ENCODE data around the gene CHST8.

CHST8 gene

DNA sequence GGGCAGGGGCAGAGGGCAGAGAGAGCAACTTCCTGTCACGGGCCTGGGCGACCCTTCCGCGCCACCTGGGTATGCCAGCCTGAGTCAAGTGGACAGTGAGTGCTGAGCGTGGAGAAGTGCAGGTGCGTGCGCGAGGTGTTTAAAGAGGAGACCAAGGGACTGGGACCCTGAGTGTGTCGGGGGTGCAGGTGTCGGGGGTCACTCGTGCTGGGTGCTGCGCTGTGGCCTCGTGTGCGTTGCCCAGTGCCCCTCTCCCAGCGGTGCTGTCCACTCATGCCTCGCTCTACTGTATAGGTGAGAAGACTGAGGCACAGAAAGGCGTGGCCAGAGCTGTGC is 156.0 kb downstream of the CHST8 start:
- Histone ChIP-seq H3K36me3 (ENCODE audit: insufficient read depth, low read length) (no peaks in the 10 kb centered on the region), H3K4me3 (ENCODE audit: low read length) (no peak overlapping the region), H3K4me1 (ENCODE audit: insufficient read depth, low read length) (peaks cover 5% of the 10 kb centered on the region), H2AFZ (ENCODE audit: low read depth, low read length) (no peak overlapping the region), H3K27me3 (ENCODE audit: insufficient read depth, low read length) (peaks cover 11% of the 10 kb centered on the region), H3K9me3 (ENCODE audit: low read length) (no peaks in the 10 kb centered on the region)

DNA sequence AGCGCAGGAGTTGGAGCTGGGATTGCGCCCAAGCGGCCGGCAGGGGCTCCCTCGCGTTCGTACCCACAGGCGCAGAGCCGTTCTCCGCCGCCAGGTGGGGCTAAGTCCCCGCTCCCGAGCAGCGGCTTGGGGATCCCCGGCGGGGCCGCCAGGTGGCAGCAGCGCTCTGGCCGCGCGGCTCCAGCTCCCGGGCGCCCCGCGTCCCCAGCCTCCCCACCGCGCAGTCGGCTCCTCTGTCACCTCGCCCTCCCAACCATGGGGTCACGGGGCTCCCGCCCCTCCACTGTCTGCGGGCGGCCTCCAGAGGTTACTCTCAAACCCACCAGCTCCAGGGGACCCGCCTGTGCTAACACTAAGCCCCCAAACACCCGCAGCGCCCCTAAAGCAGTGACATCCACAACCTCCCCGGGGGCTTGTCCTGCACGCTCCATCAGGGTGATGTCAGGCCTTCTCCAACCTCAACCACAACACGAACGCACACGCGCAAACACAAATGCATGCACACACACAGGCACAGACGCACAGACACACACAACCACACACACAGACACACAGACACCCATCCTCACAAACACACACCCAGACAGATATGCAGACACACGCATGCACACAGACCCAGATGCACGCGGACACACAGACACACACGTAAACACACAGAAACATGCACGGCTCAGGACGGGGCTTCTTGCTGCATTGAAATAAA is 156.5 kb downstream of the CHST8 start:
- Histone ChIP-seq H3K4me1 (ENCODE audit: insufficient read depth, low read length) (peaks cover 5% of the 10 kb centered on the region), H2AFZ (ENCODE audit: low read depth, low read length) (no peak overlapping the region), H3K27me3 (ENCODE audit: insufficient read depth, low read length) (peaks cover 11% of the 10 kb centered on the region), H3K9me3 (ENCODE audit: low read length) (no peaks in the 10 kb centered on the region), H3K4me3 (ENCODE audit: low read length) (no peak overlapping the region), H3K36me3 (ENCODE audit: insufficient read depth, low read length) (no peaks in the 10 kb centered on the region)

DNA sequence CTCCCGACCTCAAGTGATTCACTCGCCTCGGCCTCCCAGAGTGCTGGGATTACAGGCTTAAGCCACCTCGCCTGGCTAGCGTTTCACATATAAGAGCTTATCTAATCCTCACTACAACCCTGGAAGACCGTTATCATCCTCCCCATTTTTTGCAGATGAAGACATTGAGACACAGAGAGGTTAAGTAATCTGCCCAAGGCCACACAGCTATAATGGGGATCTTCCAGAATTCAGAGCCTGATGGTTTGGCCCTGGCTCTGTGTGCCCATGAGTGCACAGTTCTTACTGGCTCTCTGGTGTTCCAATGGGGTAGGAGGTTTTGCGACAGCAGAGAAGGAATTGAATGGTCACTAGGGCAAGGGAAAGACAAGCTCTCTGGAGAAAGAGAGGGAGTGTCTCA is 158.1 kb downstream of the CHST8 start:
- Histone ChIP-seq H3K9me3 (ENCODE audit: low read length) (no peaks in the 10 kb centered on the region), H3K4me3 (ENCODE audit: low read length) (no peak overlapping the region), H2AFZ (ENCODE audit: low read depth, low read length) (no peak overlapping the region), H3K27me3 (ENCODE audit: insufficient read depth, low read length) (peaks cover 14% of the 10 kb centered on the region), H3K4me1 (ENCODE audit: insufficient read depth, low read length) (peaks cover 5% of the 10 kb centered on the region), H3K36me3 (ENCODE audit: insufficient read depth, low read length) (no peaks in the 10 kb centered on the region)

DNA sequence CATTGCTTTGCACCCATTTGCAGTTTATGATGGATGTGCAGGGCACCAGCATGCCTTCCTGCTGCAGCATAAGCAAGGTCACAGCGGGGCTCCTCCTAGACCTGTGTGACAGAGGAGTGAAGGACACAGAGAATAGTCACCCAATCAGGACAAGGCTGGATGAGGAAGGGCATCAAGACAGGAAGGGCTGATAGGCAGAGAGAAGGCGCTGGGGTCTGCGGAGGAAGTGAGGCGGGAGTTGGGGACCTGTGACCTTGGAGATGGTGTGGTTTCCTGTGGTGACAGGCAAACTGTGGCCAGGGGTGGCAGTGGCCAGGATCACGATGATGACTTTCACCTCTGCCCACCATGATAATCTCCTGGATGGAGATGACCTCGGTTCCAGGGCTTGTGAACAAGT is 158.5 kb downstream of the CHST8 start:
- Histone ChIP-seq H3K9me3 (ENCODE audit: low read length) (no peaks in the 10 kb centered on the region), H3K27me3 (ENCODE audit: insufficient read depth, low read length) (peaks cover 15% of the 10 kb centered on the region), H3K4me1 (ENCODE audit: insufficient read depth, low read length) (peaks cover 5% of the 10 kb centered on the region), H3K36me3 (ENCODE audit: insufficient read depth, low read length) (no peaks in the 10 kb centered on the region), H3K4me3 (ENCODE audit: low read length) (no peak overlapping the region), H2AFZ (ENCODE audit: low read depth, low read length) (no peak overlapping the region)

DNA sequence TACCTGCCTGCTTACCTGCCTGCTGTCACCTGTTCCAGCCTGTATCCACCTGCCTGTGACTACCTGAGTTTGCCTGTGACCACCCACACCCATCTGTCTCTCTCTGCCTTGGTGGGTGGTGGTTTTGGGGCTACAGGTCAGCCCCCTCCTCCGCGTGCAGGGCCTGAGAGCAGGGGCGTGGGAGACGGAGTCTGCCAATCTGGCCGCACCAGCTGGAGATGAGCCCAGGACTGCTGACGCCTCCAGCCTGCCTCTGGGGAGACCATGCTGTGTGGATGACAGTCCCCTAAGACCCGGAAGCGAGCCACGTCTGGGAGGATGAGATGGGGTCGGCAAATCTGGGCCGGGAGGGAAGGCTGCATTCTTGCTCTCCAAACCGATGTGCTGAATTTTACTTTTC is 159.0 kb downstream of the CHST8 start:
- peaks cover 20% of the 10 kb centered on the region for H3K27me3 ChIP-seq (ENCODE audit: insufficient read depth, low read length)
- no peak overlapping the region for H2AFZ ChIP-seq (ENCODE audit: low read depth, low read length)
- no peak overlapping the region for H3K4me3 ChIP-seq (ENCODE audit: low read length)
- peaks cover 5% of the 10 kb centered on the region for H3K4me1 ChIP-seq (ENCODE audit: insufficient read depth, low read length)
- H3K9me3 ChIP-seq (ENCODE audit: low read length): no peaks in the 10 kb centered on the region
- H3K36me3 ChIP-seq (ENCODE audit: insufficient read depth, low read length): no peaks in the 10 kb centered on the region

DNA sequence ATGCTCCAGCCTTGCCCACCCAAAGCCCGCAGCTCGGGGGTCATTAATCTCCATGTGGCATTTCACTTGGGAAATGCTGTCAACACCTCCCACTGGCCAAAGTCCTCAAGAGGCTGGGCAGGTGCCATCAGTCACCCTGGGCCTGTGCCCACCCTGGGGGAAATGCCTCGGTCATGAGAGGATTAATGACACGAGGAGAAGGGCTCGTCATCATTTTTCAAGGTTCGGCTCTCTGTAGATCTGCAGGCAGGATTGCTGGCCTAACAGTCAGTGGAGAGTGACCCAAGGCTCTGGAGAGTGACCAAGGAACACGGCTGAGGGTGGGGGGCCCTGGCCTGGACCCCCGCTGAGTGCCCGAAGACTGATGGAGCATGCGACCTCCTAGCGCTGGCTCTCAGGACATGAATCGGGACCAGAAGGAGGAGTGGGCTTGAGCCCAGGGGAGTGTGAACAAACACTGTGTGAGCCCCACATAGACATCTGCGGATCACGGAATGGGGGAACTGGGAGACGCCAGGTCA is 159.7 kb downstream of the CHST8 start:
- Histone ChIP-seq H3K4me3 (ENCODE audit: low read length) (no peak overlapping the region), H3K4me1 (ENCODE audit: insufficient read depth, low read length) (peaks cover 5% of the 10 kb centered on the region), H3K27me3 (ENCODE audit: insufficient read depth, low read length) (peaks cover 20% of the 10 kb centered on the region)

DNA sequence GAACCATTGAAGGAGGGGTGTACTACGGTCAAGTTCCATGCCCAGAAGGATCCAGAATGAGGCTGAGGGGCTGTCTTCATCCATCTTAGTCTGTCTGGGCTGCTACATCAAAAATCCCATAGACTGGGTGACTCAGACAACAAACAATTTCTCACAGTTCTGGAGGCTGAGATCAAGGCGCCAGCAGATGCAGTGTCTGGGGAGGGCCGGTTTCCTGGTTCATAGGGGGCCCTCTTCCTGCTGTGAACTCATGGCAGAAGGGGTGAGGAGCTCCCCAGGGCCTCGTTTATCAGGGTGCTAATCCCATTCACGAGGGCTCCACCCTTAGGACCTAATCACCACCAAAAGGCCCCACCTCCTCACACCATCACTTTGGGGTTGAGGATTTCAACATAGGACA is 160.2 kb downstream of the CHST8 start:
- Histone ChIP-seq H3K4me3 (ENCODE audit: low read length) (no peak overlapping the region), H3K4me1 (ENCODE audit: insufficient read depth, low read length) (peaks cover 5% of the 10 kb centered on the region), H2AFZ (ENCODE audit: low read depth, low read length) (no peak overlapping the region), H3K36me3 (ENCODE audit: insufficient read depth, low read length) (no peaks in the 10 kb centered on the region), H3K27me3 (ENCODE audit: insufficient read depth, low read length) (peaks cover 20% of the 10 kb centered on the region), H3K9me3 (ENCODE audit: low read length) (no peaks in the 10 kb centered on the region)

More for the DNA sequence above, 159.7 kb downstream of the CHST8 start:
- Histone ChIP-seq H3K9me3 (ENCODE audit: low read length) (no peaks in the 10 kb centered on the region), H2AFZ (ENCODE audit: low read depth, low read length) (no peak overlapping the region), H3K36me3 (ENCODE audit: insufficient read depth, low read length) (no peaks in the 10 kb centered on the region)

DNA sequence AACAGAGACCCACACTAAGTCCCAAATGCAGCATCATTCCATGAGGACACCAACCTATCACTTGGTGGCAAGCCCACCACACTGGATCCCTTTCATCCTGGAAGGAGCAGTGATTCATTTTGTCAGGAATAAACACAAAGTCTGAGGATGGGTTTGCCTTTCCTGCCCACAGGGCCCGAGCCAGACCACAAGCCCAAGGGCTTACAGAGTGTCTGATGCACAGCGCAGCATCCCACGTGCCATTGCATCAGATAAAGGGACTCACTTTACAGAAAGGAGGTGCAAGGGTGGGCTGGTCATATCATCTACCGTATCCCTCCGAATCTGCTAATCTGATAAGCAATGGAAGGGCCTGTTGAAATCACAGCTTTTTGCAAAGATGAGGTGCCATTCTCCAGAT is 162.7 kb downstream of the CHST8 start:
- H3K36me3 ChIP-seq (ENCODE audit: insufficient read depth, low read length): no peaks in the 10 kb centered on the region
- peaks cover 12% of the 10 kb centered on the region for H3K27me3 ChIP-seq (ENCODE audit: insufficient read depth, low read length)
- no peak overlapping the region for H2AFZ ChIP-seq (ENCODE audit: low read depth, low read length)
- no peak overlapping the region for H3K4me3 ChIP-seq (ENCODE audit: low read length)
- no peaks in the 10 kb centered on the region for H3K4me1 ChIP-seq (ENCODE audit: insufficient read depth, low read length)
- no peaks in the 10 kb centered on the region for H3K9me3 ChIP-seq (ENCODE audit: low read length)

DNA sequence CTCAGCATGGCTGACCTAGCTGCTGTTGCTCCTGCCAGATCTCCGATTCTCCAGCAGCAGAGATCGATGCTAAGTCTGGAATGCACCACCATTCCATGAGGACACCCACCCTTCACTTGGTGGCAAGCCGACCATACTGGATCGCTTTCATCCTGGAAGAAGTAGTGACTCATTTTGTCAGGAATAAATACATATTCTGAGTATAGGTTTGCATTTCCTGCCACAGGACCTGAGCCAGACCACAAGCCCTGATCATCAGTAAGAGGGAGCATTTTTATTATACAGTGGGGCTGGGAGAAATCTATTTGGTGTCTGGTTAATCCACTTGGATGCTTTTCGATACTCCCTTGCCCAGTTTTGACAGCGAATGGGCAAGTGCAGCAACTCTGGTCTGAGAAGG is 164.0 kb downstream of the CHST8 start:
- Histone ChIP-seq H3K27me3 (ENCODE audit: insufficient read depth, low read length) (peaks cover 10% of the 10 kb centered on the region), H3K4me1 (ENCODE audit: insufficient read depth, low read length) (no peaks in the 10 kb centered on the region), H3K36me3 (ENCODE audit: insufficient read depth, low read length) (no peaks in the 10 kb centered on the region), H3K9me3 (ENCODE audit: low read length) (no peaks in the 10 kb centered on the region), H2AFZ (ENCODE audit: low read depth, low read length) (no peak overlapping the region), H3K4me3 (ENCODE audit: low read length) (no peak overlapping the region)

DNA sequence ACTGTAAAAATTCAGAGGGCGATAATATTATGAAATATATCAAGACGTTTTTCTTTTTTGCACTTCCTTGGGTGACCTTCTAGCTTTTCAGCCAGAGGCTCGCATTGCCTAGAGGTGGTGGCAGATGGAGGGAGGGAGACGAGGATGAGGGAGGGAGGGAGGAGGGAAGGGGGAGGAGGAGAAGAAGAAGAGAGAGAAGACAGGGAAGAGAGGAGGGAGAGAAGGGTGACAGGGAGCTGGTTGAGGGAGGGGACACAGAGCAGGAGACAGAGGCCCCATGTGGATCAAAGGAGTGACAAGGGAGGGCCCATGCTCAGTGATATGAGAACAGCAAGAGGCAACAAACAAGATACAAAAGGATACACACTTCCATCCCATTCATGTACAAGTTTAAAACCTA is 166.9 kb downstream of the CHST8 start:
- Histone ChIP-seq H3K4me3 (ENCODE audit: low read length) (no peak overlapping the region), H3K27me3 (ENCODE audit: insufficient read depth, low read length) (peaks cover 10% of the 10 kb centered on the region), H3K36me3 (ENCODE audit: insufficient read depth, low read length) (no peaks in the 10 kb centered on the region), H3K4me1 (ENCODE audit: insufficient read depth, low read length) (no peaks in the 10 kb centered on the region), H2AFZ (ENCODE audit: low read depth, low read length) (no peak overlapping the region), H3K9me3 (ENCODE audit: low read length) (no peaks in the 10 kb centered on the region)

DNA sequence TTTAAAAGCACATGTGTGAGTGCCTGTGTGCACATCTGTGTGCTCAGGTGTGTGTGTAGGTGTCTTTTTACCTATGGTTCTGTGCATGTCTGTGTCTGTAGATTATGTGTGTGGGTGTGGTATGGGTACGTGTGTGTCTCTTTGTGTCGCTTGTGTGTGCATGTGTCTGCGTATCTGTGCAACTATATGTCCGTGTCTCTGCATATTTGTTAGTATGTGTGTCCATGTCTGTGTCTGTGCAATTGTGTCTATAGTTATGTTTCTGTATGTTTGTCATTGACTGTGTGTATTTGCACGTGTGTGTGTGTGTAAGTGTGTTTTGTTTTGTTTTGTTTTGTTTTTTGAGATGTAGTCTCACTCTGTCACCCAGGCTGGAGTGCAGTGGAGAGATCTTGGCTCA is 167.6 kb downstream of the CHST8 start:
- peaks cover 5% of the 10 kb centered on the region for H3K4me1 ChIP-seq (ENCODE audit: insufficient read depth, low read length)
- no peak overlapping the region for H3K4me3 ChIP-seq (ENCODE audit: low read length)
- no peak overlapping the region for H2AFZ ChIP-seq (ENCODE audit: low read depth, low read length)
- peaks cover 8% of the 10 kb centered on the region for H3K27me3 ChIP-seq (ENCODE audit: insufficient read depth, low read length)
- H3K9me3 ChIP-seq (ENCODE audit: low read length): no peaks in the 10 kb centered on the region
- no peaks in the 10 kb centered on the region for H3K36me3 ChIP-seq (ENCODE audit: insufficient read depth, low read length)

DNA sequence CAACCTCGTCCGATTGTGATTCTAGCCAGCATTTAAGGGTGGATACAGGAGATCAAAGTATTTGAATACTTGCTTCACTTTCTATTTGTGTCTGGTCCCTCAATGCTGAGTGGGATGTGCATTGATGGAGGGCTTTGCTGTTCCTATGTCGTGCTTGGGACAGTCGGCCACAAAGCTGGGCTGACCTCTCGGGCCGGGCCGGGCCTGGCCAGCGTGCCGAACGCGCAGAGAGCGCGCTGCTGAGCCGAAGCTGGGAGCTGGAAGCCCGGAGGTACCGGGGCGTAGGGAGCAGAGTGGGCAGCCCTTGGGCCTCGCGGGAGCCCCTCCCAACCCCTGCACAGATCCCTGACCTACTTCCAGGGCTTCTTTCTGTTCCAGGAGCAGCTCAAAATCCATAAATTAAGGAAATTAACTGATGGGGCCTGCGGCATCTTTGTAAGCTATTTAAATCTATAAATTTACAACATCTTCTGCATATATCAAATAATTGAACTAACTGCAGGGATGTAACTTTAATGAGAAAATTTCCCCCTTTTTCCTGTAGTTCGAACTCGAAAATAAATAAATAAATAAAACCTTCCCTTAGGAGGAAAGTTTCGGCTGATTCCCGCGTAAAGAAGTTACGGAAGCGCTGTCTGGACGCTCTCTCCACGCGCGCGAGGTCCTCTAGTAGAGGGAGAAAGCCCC is 173.1 kb downstream of the CHST8 start:
- H3K4me3 ChIP-seq (ENCODE audit: low read length): peak overlapping the region; percentile 97
- H3K9me3 ChIP-seq (ENCODE audit: low read length): no peaks in the 10 kb centered on the region
- peak overlapping the region; percentile 19 for H2AFZ ChIP-seq (ENCODE audit: low read depth, low read length)

DNA sequence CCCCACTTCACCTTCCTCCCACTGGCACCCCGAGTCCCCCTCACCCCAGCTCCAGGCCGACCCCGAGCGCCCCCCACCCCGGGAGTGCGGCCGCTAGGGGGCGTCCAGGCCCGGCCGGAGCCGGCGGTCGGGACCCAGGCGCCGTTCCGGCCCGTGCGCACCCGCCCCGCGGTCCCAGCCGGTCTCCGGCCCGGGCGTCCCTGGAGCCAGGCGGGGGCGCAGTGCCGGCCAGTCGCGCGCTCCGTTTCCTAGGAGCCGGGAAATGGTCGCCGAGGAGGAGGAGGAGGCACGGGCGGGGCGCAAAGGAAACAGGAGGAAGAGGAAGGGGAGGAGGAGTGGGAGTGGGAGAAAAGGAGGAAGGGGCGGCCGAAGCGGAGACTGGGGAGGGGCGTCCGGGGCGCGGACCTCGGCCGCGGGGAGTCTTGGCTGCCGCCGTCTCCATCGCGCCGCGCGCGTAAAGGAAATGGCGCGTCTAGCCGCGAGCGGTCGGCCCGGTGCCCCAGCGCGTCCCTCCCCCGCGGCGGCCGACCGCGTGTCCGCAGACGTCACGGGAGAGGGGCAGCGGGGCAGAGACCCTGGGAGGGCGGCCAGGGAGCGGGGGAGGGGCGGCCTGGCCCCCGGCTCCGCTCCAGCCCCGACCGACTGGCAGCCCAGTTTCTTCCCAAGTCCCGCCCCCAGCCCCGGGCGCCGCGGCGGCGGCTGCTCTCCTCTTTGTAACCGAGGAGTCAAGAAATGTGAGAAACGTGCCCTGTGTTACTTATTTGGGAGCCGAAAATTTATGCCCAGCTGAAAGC is 173.8 kb downstream of the CHST8 start:
- Histone ChIP-seq H2AFZ (ENCODE audit: low read depth, low read length) (peak overlapping the region; percentile 19), H3K4me3 (ENCODE audit: low read length) (peak overlapping the region; percentile 97), H3K36me3 (ENCODE audit: insufficient read depth, low read length) (peaks cover 14% of the 10 kb centered on the region), H3K4me1 (ENCODE audit: insufficient read depth, low read length) (peaks cover 16% of the 10 kb centered on the region), H3K27me3 (ENCODE audit: insufficient read depth, low read length) (no peaks in the 10 kb centered on the region), H3K9me3 (ENCODE audit: low read length) (no peaks in the 10 kb centered on the region)

More for the DNA sequence above, 173.1 kb downstream of the CHST8 start:
- Histone ChIP-seq H3K4me1 (ENCODE audit: insufficient read depth, low read length) (peaks cover 16% of the 10 kb centered on the region), H3K36me3 (ENCODE audit: insufficient read depth, low read length) (peaks cover 7% of the 10 kb centered on the region), H3K27me3 (ENCODE audit: insufficient read depth, low read length) (no peaks in the 10 kb centered on the region)

Data from neuron (in vitro differentiated cells).